Nephron (organoid): ENCODE results near the gene PRTN3.
A peak's percentile ranks its signal among the peaks of the same experiment; 100 is the strongest.

Source experiments
- H3K27ac Mint-ChIP-seq, 3 experiments: 2 replicates each; pipeline ENCODE4 v1.8.0; 2020; ENCODE audit warnings: mixed read lengths in 3 of 3, mild to moderate bottlenecking in 2 of 3, moderate library complexity in 1 of 3
- H3K27me3 Mint-ChIP-seq: 2 replicates; pipeline ENCODE4 v1.8.0; 2021; ENCODE audit warnings: low read depth, mild to moderate bottlenecking, moderate library complexity, mixed read lengths
- H3K36me3 Mint-ChIP-seq: 2 replicates; pipeline ENCODE4 v1.8.0; 2020; ENCODE audit warnings: low read depth, mixed read lengths
- H3K4me1 Mint-ChIP-seq: 2 replicates; pipeline ENCODE4 v1.8.0; 2020; ENCODE audit warnings: mixed read lengths
- H3K4me3 Mint-ChIP-seq, 3 experiments: 2 replicates each; pipeline ENCODE4 v1.8.0; 2020; ENCODE audit warnings: mild to moderate bottlenecking in 3 of 3, mixed read lengths in 3 of 3, moderate library complexity in 2 of 3
- H3K9me3 Mint-ChIP-seq: 2 replicates; pipeline ENCODE4 v1.8.0; 2020; ENCODE audit warnings: mixed read lengths
- TF ChIP-seq, protein P1 (sequence below), 3 experiments: fragments of 200-600 bp; sonication (generic); IDR thresholded peaks; one replicate each; pipeline ENCODE4 v1.5.0; 2021; ENCODE audit warnings: antibody characterized with exemption in 3 of 3; ENCODE audit not compliant: unreplicated experiment in 3 of 3

PRTN3 gene

DNA sequence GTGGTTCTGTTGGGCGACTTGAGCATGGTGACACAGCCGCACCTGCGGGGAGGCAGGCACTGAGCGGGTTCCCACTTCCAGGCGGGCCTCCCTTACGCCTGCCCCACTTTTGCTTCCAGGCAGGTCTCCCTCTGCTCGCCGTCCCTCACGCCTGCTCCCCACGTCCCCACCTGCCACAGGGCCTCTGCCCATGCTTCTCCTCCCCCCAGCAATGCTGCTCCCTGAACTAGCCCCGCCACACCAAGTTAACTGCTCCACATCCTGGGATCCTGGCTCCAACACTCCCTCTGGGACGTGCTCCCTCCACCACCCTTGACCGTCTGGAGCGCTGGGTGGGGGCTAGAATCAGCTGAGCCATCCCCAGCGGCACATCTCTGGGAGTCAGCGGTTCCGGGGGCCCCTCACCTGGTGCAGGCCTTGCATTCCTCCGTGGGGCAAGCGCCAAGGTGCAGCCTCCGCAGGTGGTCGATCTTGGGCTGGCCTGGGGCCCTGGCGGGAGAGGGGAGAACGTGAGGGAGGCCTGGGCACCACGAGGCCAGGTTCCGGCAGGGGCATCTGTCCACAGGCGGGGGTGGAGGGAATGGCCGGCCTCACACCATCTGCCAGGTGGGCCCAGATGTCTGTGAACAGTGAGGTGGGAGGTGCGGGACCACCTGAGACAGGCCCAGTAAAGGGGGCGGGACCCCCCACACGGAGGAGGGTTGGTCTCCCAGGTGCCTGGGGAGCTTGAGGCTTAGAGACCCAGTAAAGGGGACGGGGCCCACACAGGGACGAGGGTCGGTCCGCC is 27.9 kb downstream of the PRTN3 start:
- TF ChIP-seq, protein P1, sequence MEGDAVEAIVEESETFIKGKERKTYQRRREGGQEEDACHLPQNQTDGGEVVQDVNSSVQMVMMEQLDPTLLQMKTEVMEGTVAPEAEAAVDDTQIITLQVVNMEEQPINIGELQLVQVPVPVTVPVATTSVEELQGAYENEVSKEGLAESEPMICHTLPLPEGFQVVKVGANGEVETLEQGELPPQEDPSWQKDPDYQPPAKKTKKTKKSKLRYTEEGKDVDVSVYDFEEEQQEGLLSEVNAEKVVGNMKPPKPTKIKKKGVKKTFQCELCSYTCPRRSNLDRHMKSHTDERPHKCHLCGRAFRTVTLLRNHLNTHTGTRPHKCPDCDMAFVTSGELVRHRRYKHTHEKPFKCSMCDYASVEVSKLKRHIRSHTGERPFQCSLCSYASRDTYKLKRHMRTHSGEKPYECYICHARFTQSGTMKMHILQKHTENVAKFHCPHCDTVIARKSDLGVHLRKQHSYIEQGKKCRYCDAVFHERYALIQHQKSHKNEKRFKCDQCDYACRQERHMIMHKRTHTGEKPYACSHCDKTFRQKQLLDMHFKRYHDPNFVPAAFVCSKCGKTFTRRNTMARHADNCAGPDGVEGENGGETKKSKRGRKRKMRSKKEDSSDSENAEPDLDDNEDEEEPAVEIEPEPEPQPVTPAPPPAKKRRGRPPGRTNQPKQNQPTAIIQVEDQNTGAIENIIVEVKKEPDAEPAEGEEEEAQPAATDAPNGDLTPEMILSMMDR (IDR thresholded peaks at IDR 0.05; ENCODE audit: unreplicated experiment in 3 of 3), result no peak
- H3K9me3 Mint-ChIP-seq, result no peaks in the 10 kb centered on the region
- peaks cover 11% of the 10 kb centered on the region for H3K4me1 Mint-ChIP-seq
- peaks cover 31% of the 10 kb centered on the region for H3K36me3 Mint-ChIP-seq
- no peak overlapping the region for H3K27ac Mint-ChIP-seq
- no peak overlapping the region for H3K4me3 Mint-ChIP-seq
- H3K27me3 Mint-ChIP-seq, result peaks cover 6% of the 10 kb centered on the region

DNA sequence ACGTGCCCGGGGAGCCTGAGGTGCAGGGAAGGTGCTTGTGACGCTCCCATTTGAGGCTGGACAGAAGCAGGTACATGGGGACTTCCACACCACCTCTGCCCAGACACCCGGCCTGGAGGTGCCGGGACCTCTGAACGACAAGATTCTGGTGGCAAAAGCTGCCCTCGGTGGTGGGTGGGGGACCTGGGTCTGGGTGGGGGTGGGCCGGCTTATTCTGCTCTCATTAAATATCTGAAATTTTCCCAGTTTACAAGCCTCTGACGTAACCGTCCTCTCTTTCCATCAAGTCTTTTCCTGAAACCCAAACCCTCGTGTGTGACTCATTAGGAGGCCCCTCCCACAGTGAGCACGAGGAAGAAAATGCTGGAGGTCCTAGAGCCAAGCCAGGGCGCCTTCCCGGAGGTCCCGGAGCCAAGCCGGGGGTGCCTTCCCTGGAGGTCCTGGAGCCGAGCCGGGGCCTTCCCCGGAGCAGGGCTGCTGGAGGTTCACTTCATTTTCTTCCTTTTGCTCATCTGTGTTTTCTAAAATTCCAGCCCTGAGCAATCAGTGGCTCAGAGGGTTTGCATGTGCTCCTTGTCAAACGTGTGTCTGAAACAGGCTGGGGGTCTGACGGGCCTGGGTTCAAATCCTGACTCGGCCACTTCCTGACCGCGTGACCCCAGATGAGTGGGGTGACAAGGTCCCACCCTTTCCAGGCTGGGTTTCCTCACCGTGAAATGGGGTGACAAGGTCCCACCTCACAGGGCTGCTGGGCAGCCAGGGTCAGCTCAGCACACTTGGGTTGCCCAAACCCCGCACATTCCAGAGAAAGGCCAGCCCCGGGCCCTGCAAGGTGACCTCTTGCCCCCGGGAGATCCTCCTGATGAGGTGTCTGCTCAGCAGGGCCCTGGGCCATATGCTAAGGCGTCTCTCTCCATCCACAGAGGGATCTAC is 28.7 kb downstream of the PRTN3 start:
- Mint-ChIP-seq H3K27me3 (peaks cover 3% of the 10 kb centered on the region), H3K4me3 (no peak overlapping the region), H3K4me1 (peaks cover 11% of the 10 kb centered on the region), H3K27ac (no peak overlapping the region), H3K9me3 (no peaks in the 10 kb centered on the region), H3K36me3 (peaks cover 31% of the 10 kb centered on the region)
- TF ChIP-seq, protein P1 (IDR thresholded peaks at IDR 0.05; ENCODE audit: unreplicated experiment in 3 of 3), result no peak

DNA sequence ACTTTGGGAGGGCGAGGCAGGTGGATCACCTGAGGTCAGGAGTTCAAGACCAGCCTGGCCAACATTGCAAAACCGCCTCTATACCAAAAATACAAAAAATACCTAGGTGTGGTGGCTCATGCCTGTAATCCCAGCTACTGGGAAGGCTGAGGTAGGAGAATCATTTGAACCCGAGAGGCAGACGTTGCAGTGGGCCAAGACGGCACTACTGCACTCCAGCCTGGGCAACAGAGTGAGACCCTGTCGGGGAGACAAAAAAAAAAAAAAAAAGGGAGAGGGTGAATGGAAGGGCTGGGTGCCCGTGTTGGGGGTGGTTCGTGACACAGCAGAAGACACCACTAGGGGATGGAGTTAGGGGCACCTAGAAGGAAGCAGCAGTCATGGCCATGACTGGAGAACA is 29.5 kb downstream of the PRTN3 start:
- TF ChIP-seq, protein P1 (IDR thresholded peaks at IDR 0.05; ENCODE audit: unreplicated experiment in 3 of 3), result no peak
- no peaks in the 10 kb centered on the region for H3K9me3 Mint-ChIP-seq

DNA sequence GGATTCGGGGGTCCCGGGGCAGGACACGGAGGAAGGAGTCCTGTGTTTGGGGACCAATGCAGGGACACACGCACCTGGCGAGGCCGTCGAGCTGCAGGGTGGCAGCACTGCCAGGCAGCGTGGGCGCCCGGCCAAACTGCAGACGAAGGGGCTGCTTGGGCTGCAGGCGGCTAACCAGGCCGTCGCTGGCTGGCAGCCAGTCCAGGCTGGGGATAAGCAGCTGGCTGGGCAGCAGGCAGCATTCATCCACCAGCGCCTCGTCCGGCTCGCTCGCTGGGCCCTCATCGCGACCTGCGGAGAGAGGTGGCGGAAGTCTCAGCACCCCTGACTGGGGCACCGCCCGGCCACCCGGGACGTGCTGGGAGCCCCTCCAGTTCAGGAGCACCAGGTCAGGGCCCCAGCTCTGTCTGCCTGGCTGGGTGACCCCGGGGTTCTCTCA is 30.2 kb downstream of the PRTN3 start:
- TF ChIP-seq, protein P1 (IDR thresholded peaks at IDR 0.05; ENCODE audit: unreplicated experiment in 3 of 3), result no peak
- Mint-ChIP-seq H3K4me1 (peaks cover 11% of the 10 kb centered on the region), H3K36me3 (peaks cover 28% of the 10 kb centered on the region), H3K4me3 (no peak overlapping the region), H3K9me3 (no peaks in the 10 kb centered on the region), H3K27ac (no peak overlapping the region), H3K27me3 (no peaks in the 10 kb centered on the region)

More for the DNA sequence above, 29.5 kb downstream of the PRTN3 start:
- Mint-ChIP-seq H3K4me1 (peaks cover 11% of the 10 kb centered on the region), H3K36me3 (peaks cover 27% of the 10 kb centered on the region), H3K4me3 (no peak overlapping the region), H3K27me3 (no peaks in the 10 kb centered on the region), H3K27ac (peak overlapping the region in 1 of 3 experiments; percentile 59)

DNA sequence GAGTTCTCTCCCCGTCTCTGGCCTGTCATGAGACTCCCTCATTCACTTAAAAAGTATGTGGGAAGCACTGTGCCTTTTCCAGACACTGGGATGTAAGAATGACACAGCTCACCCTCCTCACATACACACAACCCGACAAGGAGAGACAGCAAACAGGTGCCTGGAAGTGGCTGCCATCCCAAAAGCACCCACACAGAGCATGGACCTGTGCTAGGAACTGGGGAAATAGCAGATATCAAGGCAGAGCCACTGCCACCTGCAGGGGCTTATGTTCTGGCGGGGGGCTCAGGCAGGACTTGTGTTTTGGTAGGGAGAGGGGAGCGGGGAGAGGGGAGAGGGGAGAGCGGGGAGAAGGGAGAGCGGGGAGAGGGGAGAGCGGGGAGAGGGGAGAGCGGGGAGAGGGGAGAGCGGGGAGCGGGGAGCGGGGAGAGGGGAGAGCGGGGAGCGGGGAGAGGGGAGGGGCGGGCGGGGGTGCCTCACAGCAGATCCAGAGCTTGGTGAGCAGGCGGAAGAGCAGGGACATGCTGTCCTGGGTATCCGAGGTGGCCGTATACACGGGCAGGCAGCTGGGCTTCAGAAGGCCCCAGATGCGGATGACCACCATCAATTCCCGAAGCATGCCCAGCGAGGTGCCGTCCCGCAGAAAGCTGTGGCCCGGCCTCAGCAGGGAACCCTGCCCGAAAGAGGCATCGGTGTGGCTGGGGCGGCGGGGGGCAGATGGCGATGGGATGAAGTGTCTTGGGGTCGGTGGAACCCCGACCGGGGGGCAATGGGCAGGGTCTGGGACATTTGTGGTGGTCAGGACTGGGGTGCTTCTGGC is 30.9 kb downstream of the PRTN3 start:
- Mint-ChIP-seq H3K4me3 (no peak overlapping the region), H3K9me3 (no peaks in the 10 kb centered on the region), H3K27ac (peak overlapping the region in 2 of 3 experiments; percentile 63 to 71), H3K36me3 (peaks cover 32% of the 10 kb centered on the region), H3K27me3 (no peaks in the 10 kb centered on the region), H3K4me1 (peaks cover 11% of the 10 kb centered on the region)
- TF ChIP-seq, protein P1 (IDR thresholded peaks at IDR 0.05; ENCODE audit: unreplicated experiment in 3 of 3), result no peak
